ENCODE measurements around the gene TMEM45B. TPM values are rescaled to one million over a fixed set of nuclear protein-coding genes. Genes with fewer than 3 reads are reported as not detected.

The TMEM45B gene
- total and polyA plus RNA-seq, 2 of the 13 experiments (the other 11 are each of a cell fraction or from before 2014, with no cell fraction given), result 29.1 to 181 TPM

DNA sequence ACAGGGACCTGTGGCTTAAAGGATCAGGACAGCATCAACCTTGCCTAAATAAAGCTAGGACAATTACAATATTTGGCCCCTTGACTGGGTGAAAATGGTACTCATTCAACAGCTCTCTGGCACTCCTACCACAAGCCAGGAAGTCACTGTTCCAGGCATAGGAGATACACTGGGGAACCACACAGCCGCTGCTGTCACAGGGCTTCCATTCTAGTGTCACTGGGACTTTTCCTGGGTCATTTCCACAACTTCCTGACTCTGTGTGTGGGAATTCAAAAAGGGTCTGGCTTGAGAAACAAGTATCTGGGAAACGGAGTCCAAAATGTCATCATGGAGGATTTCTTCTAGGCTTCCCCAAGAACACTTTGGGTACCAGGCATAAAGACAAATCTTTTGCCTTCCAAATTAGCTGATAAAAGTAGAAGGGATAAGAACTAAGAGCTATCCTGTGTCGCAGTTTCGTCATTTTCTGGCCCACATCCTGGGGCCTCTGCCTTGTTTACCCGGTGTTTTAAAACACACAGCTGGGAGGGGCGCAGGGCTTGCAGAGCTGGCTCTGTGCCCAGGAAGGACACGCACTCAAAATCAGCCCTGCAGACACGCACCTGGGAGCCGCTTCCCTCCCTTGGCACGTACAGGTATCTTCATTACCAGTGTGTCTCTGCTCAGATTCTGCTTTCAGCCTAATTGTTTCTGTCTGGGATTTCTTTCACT, 38.0 kb downstream of the TMEM45B start (continued):
- TF ChIP-seq, protein P1, sequence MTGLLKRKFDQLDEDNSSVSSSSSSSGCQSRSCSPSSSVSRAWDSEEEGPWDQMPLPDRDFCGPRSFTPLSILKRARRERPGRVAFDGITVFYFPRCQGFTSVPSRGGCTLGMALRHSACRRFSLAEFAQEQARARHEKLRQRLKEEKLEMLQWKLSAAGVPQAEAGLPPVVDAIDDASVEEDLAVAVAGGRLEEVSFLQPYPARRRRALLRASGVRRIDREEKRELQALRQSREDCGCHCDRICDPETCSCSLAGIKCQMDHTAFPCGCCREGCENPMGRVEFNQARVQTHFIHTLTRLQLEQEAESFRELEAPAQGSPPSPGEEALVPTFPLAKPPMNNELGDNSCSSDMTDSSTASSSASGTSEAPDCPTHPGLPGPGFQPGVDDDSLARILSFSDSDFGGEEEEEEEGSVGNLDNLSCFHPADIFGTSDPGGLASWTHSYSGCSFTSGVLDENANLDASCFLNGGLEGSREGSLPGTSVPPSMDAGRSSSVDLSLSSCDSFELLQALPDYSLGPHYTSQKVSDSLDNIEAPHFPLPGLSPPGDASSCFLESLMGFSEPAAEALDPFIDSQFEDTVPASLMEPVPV (CRISPR knock-in tag; IDR thresholded peaks at IDR 0.05), result no peak
- TF ChIP-seq KLF6 (CRISPR knock-in tag; IDR thresholded peaks at IDR 0.05), result 0 out of 2 replicates have a peak, but pooled peaks have one; percentile 48
- TF ChIP-seq TCF12 (IDR thresholded peaks at IDR 0.05), result no peak
- TF ChIP-seq TCF12 (CRISPR knock-in tag; IDR thresholded peaks at IDR 0.05), result peak; percentile 70; the same call in 1 of the 2 replicates
- TF ChIP-seq, protein P2, sequence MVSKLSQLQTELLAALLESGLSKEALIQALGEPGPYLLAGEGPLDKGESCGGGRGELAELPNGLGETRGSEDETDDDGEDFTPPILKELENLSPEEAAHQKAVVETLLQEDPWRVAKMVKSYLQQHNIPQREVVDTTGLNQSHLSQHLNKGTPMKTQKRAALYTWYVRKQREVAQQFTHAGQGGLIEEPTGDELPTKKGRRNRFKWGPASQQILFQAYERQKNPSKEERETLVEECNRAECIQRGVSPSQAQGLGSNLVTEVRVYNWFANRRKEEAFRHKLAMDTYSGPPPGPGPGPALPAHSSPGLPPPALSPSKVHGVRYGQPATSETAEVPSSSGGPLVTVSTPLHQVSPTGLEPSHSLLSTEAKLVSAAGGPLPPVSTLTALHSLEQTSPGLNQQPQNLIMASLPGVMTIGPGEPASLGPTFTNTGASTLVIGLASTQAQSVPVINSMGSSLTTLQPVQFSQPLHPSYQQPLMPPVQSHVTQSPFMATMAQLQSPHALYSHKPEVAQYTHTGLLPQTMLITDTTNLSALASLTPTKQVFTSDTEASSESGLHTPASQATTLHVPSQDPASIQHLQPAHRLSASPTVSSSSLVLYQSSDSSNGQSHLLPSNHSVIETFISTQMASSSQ (IDR thresholded peaks at IDR 0.05; ENCODE audit: low read depth), result 0 out of 2 replicates have a peak, but pooled peaks have one; percentile 48
- TF ChIP-seq, protein P2 (CRISPR knock-in tag; IDR thresholded peaks at IDR 0.05; ENCODE audit: borderline replicate concordance), result peak; percentile 63; the same call in 1 of the 2 replicates
- TF ChIP-seq, protein P3, sequence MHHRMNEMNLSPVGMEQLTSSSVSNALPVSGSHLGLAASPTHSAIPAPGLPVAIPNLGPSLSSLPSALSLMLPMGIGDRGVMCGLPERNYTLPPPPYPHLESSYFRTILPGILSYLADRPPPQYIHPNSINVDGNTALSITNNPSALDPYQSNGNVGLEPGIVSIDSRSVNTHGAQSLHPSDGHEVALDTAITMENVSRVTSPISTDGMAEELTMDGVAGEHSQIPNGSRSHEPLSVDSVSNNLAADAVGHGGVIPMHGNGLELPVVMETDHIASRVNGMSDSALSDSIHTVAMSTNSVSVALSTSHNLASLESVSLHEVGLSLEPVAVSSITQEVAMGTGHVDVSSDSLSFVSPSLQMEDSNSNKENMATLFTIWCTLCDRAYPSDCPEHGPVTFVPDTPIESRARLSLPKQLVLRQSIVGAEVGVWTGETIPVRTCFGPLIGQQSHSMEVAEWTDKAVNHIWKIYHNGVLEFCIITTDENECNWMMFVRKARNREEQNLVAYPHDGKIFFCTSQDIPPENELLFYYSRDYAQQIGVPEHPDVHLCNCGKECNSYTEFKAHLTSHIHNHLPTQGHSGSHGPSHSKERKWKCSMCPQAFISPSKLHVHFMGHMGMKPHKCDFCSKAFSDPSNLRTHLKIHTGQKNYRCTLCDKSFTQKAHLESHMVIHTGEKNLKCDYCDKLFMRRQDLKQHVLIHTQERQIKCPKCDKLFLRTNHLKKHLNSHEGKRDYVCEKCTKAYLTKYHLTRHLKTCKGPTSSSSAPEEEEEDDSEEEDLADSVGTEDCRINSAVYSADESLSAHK (CRISPR knock-in tag; IDR thresholded peaks at IDR 0.05; ENCODE audit: borderline replicate concordance), result no peak
- TF ChIP-seq, protein P4, sequence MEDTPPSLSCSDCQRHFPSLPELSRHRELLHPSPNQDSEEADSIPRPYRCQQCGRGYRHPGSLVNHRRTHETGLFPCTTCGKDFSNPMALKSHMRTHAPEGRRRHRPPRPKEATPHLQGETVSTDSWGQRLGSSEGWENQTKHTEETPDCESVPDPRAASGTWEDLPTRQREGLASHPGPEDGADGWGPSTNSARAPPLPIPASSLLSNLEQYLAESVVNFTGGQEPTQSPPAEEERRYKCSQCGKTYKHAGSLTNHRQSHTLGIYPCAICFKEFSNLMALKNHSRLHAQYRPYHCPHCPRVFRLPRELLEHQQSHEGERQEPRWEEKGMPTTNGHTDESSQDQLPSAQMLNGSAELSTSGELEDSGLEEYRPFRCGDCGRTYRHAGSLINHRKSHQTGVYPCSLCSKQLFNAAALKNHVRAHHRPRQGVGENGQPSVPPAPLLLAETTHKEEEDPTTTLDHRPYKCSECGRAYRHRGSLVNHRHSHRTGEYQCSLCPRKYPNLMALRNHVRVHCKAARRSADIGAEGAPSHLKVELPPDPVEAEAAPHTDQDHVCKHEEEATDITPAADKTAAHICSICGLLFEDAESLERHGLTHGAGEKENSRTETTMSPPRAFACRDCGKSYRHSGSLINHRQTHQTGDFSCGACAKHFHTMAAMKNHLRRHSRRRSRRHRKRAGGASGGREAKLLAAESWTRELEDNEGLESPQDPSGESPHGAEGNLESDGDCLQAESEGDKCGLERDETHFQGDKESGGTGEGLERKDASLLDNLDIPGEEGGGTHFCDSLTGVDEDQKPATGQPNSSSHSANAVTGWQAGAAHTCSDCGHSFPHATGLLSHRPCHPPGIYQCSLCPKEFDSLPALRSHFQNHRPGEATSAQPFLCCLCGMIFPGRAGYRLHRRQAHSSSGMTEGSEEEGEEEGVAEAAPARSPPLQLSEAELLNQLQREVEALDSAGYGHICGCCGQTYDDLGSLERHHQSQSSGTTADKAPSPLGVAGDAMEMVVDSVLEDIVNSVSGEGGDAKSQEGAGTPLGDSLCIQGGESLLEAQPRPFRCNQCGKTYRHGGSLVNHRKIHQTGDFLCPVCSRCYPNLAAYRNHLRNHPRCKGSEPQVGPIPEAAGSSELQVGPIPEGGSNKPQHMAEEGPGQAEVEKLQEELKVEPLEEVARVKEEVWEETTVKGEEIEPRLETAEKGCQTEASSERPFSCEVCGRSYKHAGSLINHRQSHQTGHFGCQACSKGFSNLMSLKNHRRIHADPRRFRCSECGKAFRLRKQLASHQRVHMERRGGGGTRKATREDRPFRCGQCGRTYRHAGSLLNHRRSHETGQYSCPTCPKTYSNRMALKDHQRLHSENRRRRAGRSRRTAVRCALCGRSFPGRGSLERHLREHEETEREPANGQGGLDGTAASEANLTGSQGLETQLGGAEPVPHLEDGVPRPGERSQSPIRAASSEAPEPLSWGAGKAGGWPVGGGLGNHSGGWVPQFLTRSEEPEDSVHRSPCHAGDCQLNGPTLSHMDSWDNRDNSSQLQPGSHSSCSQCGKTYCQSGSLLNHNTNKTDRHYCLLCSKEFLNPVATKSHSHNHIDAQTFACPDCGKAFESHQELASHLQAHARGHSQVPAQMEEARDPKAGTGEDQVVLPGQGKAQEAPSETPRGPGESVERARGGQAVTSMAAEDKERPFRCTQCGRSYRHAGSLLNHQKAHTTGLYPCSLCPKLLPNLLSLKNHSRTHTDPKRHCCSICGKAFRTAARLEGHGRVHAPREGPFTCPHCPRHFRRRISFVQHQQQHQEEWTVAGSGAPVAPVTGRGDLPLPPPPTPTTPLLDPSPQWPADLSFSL (CRISPR knock-in tag; IDR thresholded peaks at IDR 0.05), result no peak
- TF ChIP-seq SRSF4 (IDR thresholded peaks at IDR 0.05; ENCODE audit: low read depth, low read length, poor library complexity, severe bottlenecking), result no peak
- TF ChIP-seq, protein P5, sequence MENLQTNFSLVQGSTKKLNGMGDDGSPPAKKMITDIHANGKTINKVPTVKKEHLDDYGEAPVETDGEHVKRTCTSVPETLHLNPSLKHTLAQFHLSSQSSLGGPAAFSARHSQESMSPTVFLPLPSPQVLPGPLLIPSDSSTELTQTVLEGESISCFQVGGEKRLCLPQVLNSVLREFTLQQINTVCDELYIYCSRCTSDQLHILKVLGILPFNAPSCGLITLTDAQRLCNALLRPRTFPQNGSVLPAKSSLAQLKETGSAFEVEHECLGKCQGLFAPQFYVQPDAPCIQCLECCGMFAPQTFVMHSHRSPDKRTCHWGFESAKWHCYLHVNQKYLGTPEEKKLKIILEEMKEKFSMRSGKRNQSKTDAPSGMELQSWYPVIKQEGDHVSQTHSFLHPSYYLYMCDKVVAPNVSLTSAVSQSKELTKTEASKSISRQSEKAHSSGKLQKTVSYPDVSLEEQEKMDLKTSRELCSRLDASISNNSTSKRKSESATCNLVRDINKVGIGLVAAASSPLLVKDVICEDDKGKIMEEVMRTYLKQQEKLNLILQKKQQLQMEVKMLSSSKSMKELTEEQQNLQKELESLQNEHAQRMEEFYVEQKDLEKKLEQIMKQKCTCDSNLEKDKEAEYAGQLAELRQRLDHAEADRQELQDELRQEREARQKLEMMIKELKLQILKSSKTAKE (CRISPR knock-in tag; IDR thresholded peaks at IDR 0.05; ENCODE audit: borderline replicate concordance), result no peak
